RPMI8226 (cell line): ENCODE measurements around the gene WNT16.

ENCODE experiments used
- DNase-seq: peaks from one replicate; pipeline ENCODE4 v3.0.0-alpha.2; 2015

The WNT16 gene

GRCh38 chr7:121351682-121352081 is 22.9 kb downstream of the WNT16 start:
- no peak for DNase-seq

GRCh38 chr7:121352323-121352722 is 23.5 kb downstream of the WNT16 start:
- no peak for DNase-seq

- no peak for DNase-seq
Observed at GRCh38 chr7:121355574-121355973, 26.8 kb downstream of the WNT16 start.

- DNase-seq: no peak
Observed at GRCh38 chr7:121360564-121360963, 31.8 kb downstream of the WNT16 start.

DNA sequence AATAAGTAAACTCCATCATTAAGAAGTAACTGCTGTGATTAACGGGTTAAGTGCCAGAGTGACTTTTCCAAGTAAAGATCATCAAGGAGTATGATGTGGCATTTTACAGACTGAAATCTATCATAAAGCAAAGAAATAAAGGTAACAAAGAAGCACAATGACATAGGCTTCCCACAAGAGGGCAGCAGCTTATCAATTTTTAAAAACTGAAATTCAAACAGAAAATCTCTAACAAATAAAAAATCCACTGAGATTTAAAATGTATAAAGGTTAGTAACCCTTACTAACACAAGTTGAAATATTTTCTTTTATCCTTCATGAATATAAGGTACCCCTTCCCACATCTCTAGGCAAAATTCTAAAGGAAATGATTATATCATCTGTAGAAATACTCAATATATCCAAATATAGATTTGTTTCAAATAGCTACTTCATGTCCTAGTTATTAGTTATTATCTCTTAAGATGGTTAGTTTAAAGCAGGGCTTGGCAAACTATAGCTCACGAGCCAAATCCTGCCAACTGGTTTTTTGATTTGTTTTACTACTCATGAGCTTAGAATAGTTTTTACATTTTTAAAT is 38.1 kb downstream of the WNT16 start:
- DNase-seq: peak; percentile 37

- peak; percentile 38 for DNase-seq
Observed at GRCh38 chr7:121369462-121369861, 40.7 kb downstream of the WNT16 start.

DNA sequence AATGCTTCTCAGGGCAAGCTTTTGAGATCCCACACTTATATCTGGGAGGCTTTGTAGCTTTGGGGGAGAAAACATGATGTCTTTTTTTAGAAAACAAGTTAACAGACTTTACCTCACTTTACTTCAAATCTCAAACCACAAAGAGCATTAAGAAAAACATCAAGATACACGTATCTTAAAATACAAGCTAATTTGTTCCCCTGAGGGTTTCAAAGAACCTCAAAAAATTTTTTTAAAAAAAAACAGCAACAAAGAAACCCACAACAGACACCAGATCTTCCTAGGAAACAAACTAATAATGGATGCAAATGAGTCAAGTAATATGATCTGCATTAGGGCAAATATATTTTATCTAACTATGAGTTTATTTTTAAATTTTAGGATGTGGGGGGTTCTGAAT is 42.6 kb downstream of the WNT16 start:
- DNase-seq: no peak

DNA sequence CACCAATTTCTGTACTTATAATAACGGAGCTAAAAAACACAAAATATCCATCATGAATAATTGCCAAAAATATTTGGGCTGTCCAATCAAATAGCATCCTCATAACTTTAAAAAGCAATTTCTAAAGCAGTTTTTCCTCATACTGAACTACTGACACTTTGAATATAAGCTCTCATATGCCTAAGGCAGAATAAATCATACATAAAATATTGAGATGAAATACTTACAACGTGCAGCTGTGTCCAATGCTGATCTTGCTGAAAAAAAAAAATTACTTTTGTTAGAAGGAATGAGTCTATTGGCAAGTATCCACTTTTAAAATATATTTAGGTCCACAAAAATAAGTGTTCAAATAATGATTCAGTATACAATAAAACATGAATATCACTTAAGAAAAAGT is 43.1 kb downstream of the WNT16 start:
- DNase-seq: no peak

- no peak for DNase-seq
Observed at GRCh38 chr7:121372376-121373010, 43.7 kb downstream of the WNT16 start.

GRCh38 chr7:121373177-121373576 is 44.4 kb downstream of the WNT16 start:
- DNase-seq: peak; percentile 30

DNA sequence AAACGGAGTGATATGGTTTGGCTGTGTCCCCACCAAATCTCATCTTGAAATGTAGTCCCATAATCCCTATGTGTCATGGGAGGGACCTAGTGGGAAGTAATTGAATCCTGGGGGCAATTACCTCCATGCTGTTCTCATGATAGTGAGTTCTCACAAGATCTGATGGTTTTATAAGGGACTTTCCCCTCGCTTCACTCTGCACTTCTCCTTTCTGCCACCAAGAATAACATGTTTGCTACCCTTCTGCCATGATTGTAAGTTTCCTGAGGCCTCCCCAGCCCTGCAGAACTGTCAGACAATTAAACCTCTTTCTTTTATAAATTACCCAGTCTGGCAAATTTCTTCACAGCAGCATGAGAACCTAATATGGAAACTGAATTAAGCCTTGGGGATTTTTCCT is 48.2 kb downstream of the WNT16 start:
- no peak for DNase-seq

DNA sequence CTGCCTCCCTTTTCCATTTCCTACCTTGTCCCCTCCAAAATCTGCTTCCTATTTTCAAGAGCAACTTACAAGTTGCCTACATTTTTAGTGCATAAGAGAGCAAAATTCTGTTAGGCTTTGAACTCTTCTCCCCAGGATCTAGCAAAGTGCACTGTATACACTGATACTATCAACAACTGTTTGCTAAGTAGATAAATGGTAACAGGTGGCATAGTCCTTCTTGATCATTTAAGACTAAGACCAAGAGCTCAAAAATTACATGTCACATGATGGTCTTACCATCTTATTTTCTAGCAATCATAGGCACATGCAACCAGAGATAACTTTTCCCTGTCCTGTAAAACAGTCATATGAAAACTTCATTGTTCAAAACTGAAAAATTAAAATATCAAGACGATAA is 51.1 kb downstream of the WNT16 start:
- DNase-seq: no peak

DNA sequence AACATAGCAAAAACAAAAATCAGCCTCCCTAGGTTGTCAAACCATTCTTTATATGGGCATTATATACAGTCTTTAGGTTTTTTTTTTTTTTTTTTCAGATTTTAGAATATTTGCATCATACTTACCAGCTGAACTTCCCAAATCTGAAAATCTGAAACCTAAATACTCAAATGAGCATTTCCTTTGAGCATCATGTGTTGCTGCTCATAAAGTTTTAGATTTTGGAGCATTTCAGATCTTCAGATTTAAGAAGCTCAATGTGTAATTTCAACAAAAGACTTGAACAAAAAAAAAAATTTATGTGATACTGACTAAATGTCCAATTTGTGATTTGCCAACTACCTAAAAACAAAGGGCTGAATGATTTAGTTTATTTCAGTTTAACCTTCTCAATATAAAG is 53.7 kb downstream of the WNT16 start:
- no peak for DNase-seq

DNA sequence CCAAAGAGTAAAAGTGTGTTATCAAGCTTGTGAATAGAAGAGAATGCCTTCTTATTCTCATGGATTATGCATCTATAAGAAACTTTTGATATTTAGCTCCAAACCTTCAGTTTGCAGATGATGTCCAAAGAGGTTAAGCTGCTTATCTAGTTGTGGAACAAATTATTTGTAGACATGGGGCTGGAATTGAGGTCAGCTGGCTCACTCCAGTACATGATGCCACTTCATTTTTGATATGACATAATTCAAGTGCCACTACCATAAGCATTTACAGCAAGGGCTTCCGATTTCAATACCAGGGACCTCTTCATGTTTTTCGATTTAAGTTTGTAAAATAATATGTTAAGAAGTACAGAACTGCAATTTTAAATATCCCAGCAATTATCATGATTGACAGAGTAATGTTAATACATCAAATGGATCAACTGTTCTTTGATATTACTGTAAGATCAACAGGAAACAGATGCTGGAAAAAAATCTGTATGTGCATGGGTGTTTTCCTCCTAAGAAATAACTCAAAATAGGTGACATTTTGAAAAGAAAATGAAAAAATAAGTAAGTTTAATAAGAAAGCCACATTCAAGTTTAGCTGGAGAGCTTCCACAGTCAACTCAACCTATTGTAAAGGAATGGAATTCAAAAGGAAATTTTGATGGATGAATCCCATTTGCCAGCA is 54.6 kb downstream of the WNT16 start:
- no peak for DNase-seq

- no peak for DNase-seq
Observed at GRCh38 chr7:121384265-121384664, 55.5 kb downstream of the WNT16 start.

- no peak for DNase-seq
Observed at GRCh38 chr7:121385056-121385799, 56.4 kb downstream of the WNT16 start.

DNA sequence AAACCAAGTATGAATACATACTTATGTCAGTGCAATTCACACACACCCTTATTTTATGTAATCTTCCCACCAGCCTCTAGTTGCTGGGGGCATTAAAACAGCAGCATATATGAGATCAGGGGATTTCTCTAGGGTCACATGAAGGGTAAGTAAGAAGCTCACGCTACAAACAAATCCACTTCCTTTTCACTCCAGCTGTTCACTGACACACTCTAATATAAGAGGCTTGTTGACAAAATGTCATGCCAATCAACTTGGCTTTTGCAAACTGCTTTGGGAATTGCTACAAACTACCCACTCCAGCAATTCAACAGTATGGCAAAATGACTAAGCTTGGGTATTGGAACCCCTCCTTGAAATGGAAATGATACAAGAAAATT is 57.0 kb downstream of the WNT16 start:
- DNase-seq: no peak

- no peak for DNase-seq
Observed at GRCh38 chr7:121388950-121389349, 60.1 kb downstream of the WNT16 start.

GRCh38 chr7:121390109-121390508 is 61.3 kb downstream of the WNT16 start:
- no peak for DNase-seq

GRCh38 chr7:121390617-121391016 is 61.8 kb downstream of the WNT16 start:
- no peak for DNase-seq
